GM12878 (cell line): ENCODE data around the gene ZSCAN22. TPM values are rescaled to one million over a fixed set of nuclear protein-coding genes. Genes with fewer than 3 reads are reported as not detected.

Experiments
- ATAC-seq: fragments of 200-7000 bp; cut with Tn5 transposase; 3 replicates; pipeline ENCODE4 v1.9.1; 2020; ENCODE audit warnings: mild to moderate bottlenecking, moderate library complexity
- BruUV-seq: library from RNA; stranded (reverse); fragments of 400-500 nt; replicated peaks from 2 replicates; lab custom pipeline; 2021; lab: Mats Ljungman, UMichigan
- CTCF ChIA-PET: fragments of 300-600 bp; sonication (Branson Sonifier 250); formaldehyde crosslinking; extraction: SDS; loops from one replicate; lab custom pipeline; 2021; ENCODE audit warnings: inconsistent platforms; lab: Yijun Ruan, JAX
- POLR2A ChIA-PET: fragments of 350-600 bp; formaldehyde crosslinking; extraction: SDS; loops from one replicate; lab custom pipeline; 2021; ENCODE audit warnings: inconsistent platforms; lab: Charles Lee
- RAD21 ChIA-PET: fragments of 300-600 bp; sonication (Branson Sonifier 250); formaldehyde crosslinking; loops from one replicate; lab custom pipeline; 2023; ENCODE audit warnings: antibody characterized with exemption; ENCODE audit not compliant: unreplicated experiment; lab: Charles Lee
- SMC1A ChIA-PET: fragments of 300-600 bp; sonication (Branson Sonifier 250); formaldehyde crosslinking; loops from one replicate; lab custom pipeline; 2023; ENCODE audit not compliant: unreplicated experiment, uncharacterized antibody; lab: Charles Lee
- DNase-seq: peaks from one replicate; pipeline ENCODE4 v3.0.0-alpha.2; 2011; ENCODE audit warnings: low read depth, low spot score
- FAIRE-seq: peaks from 3 replicates; lab custom pipeline; 2011; peaks lifted over from hg19 to GRCh38; lab: Jason Lieb, UNC
- H2AFZ ChIP-seq: 2 replicates; pipeline ENCODE4 v1.6.0; 2011; ENCODE audit warnings: low read depth, low read length, control low read depth; ENCODE audit not compliant: control insufficient read depth
- H3K27ac ChIP-seq: 2 replicates; pipeline ENCODE4 v1.5.1; 2011; ENCODE audit warnings: control low read depth; ENCODE audit not compliant: control insufficient read depth, insufficient read depth
- H3K27me3 ChIP-seq, 2 experiments: replicated peaks in 1 of 2; 2 replicates each; pipeline versions ENCODE4 v1.6.0 to v1.6.1; 2011; ENCODE audit warnings: low read length in 1 of 2; ENCODE audit not compliant: control insufficient read depth in 2 of 2, insufficient read depth in 2 of 2
- H3K36me3 ChIP-seq, 2 experiments: 2 replicates each; pipeline ENCODE4 v1.5.1; 2011; ENCODE audit warnings: low read length in 1 of 2; ENCODE audit not compliant: control insufficient read depth in 2 of 2, insufficient read depth in 2 of 2
- H3K4me1 ChIP-seq: 2 replicates; pipeline ENCODE4 v1.6.1; 2011; ENCODE audit warnings: mild to moderate bottlenecking, low read length, moderate library complexity, mixed read lengths; ENCODE audit not compliant: control insufficient read depth, insufficient read depth
- H3K4me2 ChIP-seq: 2 replicates; pipeline ENCODE4 v1.6.0; 2011; ENCODE audit warnings: control low read depth; ENCODE audit not compliant: control insufficient read depth, insufficient read depth
- H3K4me3 ChIP-seq: fragments of 200-600 bp; sonication (generic); 2 replicates; pipeline ENCODE4 v1.5.1; 2016
- H3K79me2 ChIP-seq: 2 replicates; pipeline ENCODE4 v1.6.0; 2011; ENCODE audit warnings: low read length; ENCODE audit not compliant: control insufficient read depth, insufficient read depth
- H3K9ac ChIP-seq: 2 replicates; pipeline ENCODE4 v1.8.0; 2011; ENCODE audit warnings: low read length, control low read depth, mixed read lengths; ENCODE audit not compliant: control insufficient read depth, insufficient read depth
- H3K9me3 ChIP-seq: replicated peaks from 3 replicates; pipeline ENCODE4 v1.5.1; 2011; ENCODE audit warnings: mild to moderate bottlenecking, low read length; ENCODE audit not compliant: control insufficient read depth, insufficient read depth
- H4K20me1 ChIP-seq: 2 replicates; pipeline ENCODE4 v1.6.0; 2011; ENCODE audit not compliant: control insufficient read depth, insufficient read depth
- HDAC2 ChIP-seq: fragments of 200-600 bp; sonication (generic); IDR thresholded peaks from 2 replicates; pipeline ENCODE4 v1.6.1; 2017
- KDM1A ChIP-seq: fragments of 200-600 bp; sonication (generic); IDR thresholded peaks from 2 replicates; pipeline ENCODE4 v1.6.1; 2016; ENCODE audit warnings: borderline replicate concordance
- PML ChIP-seq: IDR thresholded peaks from 2 replicates; pipeline ENCODE4 v1.6.1; 2012; ENCODE audit warnings: low read length, inconsistent platforms
- POLR2AphosphoS2 ChIP-seq: IDR thresholded peaks from 2 replicates; pipeline ENCODE4 v1.6.1; 2011; ENCODE audit warnings: low read depth, mild to moderate bottlenecking, low read length, improper control_type of control experiment, moderate library complexity
- RAD51 ChIP-seq: fragments of 450-650 bp; IDR thresholded peaks from 2 replicates; pipeline ENCODE4 v1.6.1; 2016; ENCODE audit warnings: moderate library complexity, mild to moderate bottlenecking, inconsistent platforms
- RB1 ChIP-seq: fragments of 450-650 bp; formaldehyde crosslinking; IDR thresholded peaks from 2 replicates; pipeline ENCODE4 v1.6.1; 2017; ENCODE audit warnings: mild to moderate bottlenecking, borderline replicate concordance
- SPI1 ChIP-seq: IDR thresholded peaks from 2 replicates; pipeline ENCODE4 v1.6.1; 2011; ENCODE audit warnings: low read depth, mild to moderate bottlenecking, low read length, moderate library complexity, borderline replicate concordance; ENCODE audit not compliant: insufficient read depth
- WRNIP1 ChIP-seq: IDR thresholded peaks from 2 replicates; pipeline ENCODE4 v1.6.1; 2011; ENCODE audit warnings: low read depth, low read length, improper control_type of control experiment, borderline replicate concordance
- WGBS: methylation state at CpG from one replicate; pipeline ENCODE4 v1.1.6; 2016; ENCODE audit warnings: low lambda C conversion rate; ENCODE audit not compliant: insufficient replicate concordance, insufficient coverage; ENCODE audit errors: missing lambda C conversion rate; 5-methylcytosine and 5-hydroxymethylcytosine counted together
- in situ Hi-C: fragments of 300-500 bp; cut with MboI; formaldehyde crosslinking; loops from 9 replicates; pipeline ENCODE4 v1.14.3; 2018; ENCODE audit warnings: mixed read lengths
- intact Hi-C: fragments of 100-400 bp; cut with micrococcal nuclease; formaldehyde crosslinking; loops from one replicate; pipeline ENCODE4 v1.14.2; 2022; ENCODE audit not compliant: unreplicated experiment
- polyA plus RNA-seq, 11 experiments: library from polyadenylated mRNA; depleted of rRNA in 4 of 11; unstranded in 6 of 11; stranded (reverse) in 5 of 11; fragments of >200 nt; fragmentation: Nextera tagmentation in 4 of 11; fragmentation: Illumina TruSeq in 1 of 11; extraction: Ambion mirVana in 4 of 11; extraction: Trizol in 1 of 11; gene quantifications; 1 replicate in 1 of 11; 2 replicates in 10 of 11; pipeline versions ENCODE4 v1.2.1 to v1.2.3, GENCODE V29; 2011 to 2016; ENCODE audit warnings: inconsistent platforms in 2 of 11, missing spikeins in 2 of 11, low read depth in 1 of 11
- total RNA-seq, 4 experiments: library from RNA; depleted of rRNA in 3 of 4; stranded (reverse); fragments of >200 nt in 3 of 4; fragmentation: Illumina TruSeq in 1 of 4; extraction: Trizol in 1 of 4; gene quantifications; 2 replicates each; pipeline versions ENCODE4 v1.2.1 to v1.2.3, GENCODE V29; 2013 to 2021
- TF ChIP-seq, protein P1 (sequence below): fragments of 450-650 bp; conservative IDR thresholded peaks from 2 replicates; pipeline ENCODE4 v1.6.1; 2017; ENCODE audit warnings: mild to moderate bottlenecking, moderate library complexity
- TF ChIP-seq, protein P2 (sequence below): IDR thresholded peaks from 2 replicates; pipeline ENCODE4 v1.6.1; 2012; ENCODE audit warnings: low read depth, low read length, improper control_type of control experiment
- TF ChIP-seq, protein P3 (sequence below): IDR thresholded peaks from 2 replicates; pipeline ENCODE4 v1.6.1; 2011; ENCODE audit warnings: borderline replicate concordance, low read depth, mild to moderate bottlenecking, moderate library complexity, low read length; ENCODE audit not compliant: insufficient read depth, poor library complexity, severe bottlenecking
- TF ChIP-seq, protein P4 (sequence below): IDR thresholded peaks from 2 replicates; pipeline ENCODE4 v1.6.1; 2012; ENCODE audit warnings: low read depth, low read length, improper control_type of control experiment
- TF ChIP-seq, protein P5 (sequence below): fragments of 150-350 bp; IDR thresholded peaks from 2 replicates; pipeline ENCODE4 v1.6.1; 2016; ENCODE audit warnings: low read depth, low read length

Gene ZSCAN22
- total and polyA plus RNA-seq, 10 of the 15 experiments (the other 5 are each of a cell fraction or from before 2014, with no cell fraction given) = 0.49 to 3.9 (median 2.6) TPM

DNA sequence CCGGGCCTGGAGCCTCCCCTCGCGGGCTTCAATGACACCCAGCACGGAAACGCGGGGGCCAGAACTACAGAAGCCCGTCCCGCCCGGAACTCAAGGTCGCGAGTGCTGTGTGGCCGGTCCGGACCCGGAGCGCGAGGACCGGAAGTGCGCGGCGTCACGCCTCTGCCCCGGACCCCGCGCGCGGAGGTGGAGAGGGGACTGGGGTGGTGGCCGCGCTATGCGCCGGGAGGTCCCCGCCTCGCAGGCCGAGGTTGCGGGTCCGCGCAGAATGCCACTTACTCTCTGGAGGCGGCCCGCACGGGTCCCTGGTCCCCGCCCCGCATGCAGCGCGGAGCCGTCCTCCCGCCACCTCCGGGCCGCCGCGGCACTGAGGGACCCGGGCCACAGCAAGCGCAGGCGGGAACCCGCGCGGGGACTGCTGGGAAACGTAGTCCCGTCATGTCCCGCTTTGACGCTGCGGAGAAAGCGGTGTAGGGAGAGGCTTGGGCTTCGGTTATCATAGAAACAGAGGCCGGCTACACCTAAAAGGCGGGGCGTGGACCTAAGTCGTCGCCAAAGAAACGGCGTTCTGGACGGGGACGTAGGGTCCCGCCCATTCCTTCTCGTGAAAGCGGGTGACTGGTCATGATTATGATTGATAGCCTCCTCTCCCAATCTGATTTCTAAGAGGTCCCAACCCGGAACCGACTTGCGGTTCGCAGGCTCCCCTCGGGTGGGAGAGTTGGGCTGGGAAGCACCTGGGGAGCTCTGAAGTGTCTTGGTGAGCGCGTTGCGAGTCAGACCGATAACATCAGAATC lies 54.1 kb downstream of the ZSCAN22 start, which contains the start of gene ZNF837:
Gene ZNF837, minus strand, starts transcription at position 369 of the 798 bp plus-strand sequence. CDS start 11,698 bp downstream, outside the sequence.
- intact Hi-C loops = loop anchor here (2.0 kb wide), 3 partner anchors 18 to 138 kb away; partner anchors contain the start of genes ZBTB45, ZNF497 and ZSCAN22
- POLR2A ChIA-PET = interaction anchor here (0.6 to 2.1 kb wide), 10 partner anchors 18 to 569 kb away, joined by 3 to 13 read pairs (median 4); partner anchors contain the start of genes CHMP2A, TRIM28, ZNF497 and ZSCAN22
- TF ChIP-seq, protein P1, sequence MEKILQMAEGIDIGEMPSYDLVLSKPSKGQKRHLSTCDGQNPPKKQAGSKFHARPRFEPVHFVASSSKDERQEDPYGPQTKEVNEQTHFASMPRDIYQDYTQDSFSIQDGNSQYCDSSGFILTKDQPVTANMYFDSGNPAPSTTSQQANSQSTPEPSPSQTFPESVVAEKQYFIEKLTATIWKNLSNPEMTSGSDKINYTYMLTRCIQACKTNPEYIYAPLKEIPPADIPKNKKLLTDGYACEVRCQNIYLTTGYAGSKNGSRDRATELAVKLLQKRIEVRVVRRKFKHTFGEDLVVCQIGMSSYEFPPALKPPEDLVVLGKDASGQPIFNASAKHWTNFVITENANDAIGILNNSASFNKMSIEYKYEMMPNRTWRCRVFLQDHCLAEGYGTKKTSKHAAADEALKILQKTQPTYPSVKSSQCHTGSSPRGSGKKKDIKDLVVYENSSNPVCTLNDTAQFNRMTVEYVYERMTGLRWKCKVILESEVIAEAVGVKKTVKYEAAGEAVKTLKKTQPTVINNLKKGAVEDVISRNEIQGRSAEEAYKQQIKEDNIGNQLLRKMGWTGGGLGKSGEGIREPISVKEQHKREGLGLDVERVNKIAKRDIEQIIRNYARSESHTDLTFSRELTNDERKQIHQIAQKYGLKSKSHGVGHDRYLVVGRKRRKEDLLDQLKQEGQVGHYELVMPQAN = peak; percentile 94
- TF ChIP-seq KDM1A (no peak), SPI1 (peak; percentile 14; the same call in 1 of the 2 replicates), WRNIP1 (no peak), PML (peak; percentile 86), RB1 (peak; percentile 98), POLR2AphosphoS2 (peak; percentile 86), RAD51 (no peak), HDAC2 (no peak)
- TF ChIP-seq, protein P2, sequence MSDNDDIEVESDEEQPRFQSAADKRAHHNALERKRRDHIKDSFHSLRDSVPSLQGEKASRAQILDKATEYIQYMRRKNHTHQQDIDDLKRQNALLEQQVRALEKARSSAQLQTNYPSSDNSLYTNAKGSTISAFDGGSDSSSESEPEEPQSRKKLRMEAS = peak; percentile 47; the same call in 1 of the 2 replicates
- TF ChIP-seq, protein P3, sequence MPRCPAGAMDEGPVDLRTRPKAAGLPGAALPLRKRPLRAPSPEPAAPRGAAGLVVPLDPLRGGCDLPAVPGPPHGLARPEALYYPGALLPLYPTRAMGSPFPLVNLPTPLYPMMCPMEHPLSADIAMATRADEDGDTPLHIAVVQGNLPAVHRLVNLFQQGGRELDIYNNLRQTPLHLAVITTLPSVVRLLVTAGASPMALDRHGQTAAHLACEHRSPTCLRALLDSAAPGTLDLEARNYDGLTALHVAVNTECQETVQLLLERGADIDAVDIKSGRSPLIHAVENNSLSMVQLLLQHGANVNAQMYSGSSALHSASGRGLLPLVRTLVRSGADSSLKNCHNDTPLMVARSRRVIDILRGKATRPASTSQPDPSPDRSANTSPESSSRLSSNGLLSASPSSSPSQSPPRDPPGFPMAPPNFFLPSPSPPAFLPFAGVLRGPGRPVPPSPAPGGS = no peak
- TF ChIP-seq, protein P4, sequence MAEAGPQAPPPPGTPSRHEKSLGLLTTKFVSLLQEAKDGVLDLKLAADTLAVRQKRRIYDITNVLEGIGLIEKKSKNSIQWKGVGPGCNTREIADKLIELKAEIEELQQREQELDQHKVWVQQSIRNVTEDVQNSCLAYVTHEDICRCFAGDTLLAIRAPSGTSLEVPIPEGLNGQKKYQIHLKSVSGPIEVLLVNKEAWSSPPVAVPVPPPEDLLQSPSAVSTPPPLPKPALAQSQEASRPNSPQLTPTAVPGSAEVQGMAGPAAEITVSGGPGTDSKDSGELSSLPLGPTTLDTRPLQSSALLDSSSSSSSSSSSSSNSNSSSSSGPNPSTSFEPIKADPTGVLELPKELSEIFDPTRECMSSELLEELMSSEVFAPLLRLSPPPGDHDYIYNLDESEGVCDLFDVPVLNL = 0 out of 2 replicates have a peak, but pooled peaks have one; percentile 25
- TF ChIP-seq, protein P5, sequence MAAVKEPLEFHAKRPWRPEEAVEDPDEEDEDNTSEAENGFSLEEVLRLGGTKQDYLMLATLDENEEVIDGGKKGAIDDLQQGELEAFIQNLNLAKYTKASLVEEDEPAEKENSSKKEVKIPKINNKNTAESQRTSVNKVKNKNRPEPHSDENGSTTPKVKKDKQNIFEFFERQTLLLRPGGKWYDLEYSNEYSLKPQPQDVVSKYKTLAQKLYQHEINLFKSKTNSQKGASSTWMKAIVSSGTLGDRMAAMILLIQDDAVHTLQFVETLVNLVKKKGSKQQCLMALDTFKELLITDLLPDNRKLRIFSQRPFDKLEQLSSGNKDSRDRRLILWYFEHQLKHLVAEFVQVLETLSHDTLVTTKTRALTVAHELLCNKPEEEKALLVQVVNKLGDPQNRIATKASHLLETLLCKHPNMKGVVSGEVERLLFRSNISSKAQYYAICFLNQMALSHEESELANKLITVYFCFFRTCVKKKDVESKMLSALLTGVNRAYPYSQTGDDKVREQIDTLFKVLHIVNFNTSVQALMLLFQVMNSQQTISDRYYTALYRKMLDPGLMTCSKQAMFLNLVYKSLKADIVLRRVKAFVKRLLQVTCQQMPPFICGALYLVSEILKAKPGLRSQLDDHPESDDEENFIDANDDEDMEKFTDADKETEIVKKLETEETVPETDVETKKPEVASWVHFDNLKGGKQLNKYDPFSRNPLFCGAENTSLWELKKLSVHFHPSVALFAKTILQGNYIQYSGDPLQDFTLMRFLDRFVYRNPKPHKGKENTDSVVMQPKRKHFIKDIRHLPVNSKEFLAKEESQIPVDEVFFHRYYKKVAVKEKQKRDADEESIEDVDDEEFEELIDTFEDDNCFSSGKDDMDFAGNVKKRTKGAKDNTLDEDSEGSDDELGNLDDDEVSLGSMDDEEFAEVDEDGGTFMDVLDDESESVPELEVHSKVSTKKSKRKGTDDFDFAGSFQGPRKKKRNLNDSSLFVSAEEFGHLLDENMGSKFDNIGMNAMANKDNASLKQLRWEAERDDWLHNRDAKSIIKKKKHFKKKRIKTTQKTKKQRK = no peak

More for the DNA sequence above, 54.1 kb downstream of the ZSCAN22 start, which contains the start of gene ZNF837:
- peak; percentile 90 for ATAC-seq
- BruUV-seq = no TSS peak
- peaks cover 3% of the 10 kb centered on the region for H3K79me2 ChIP-seq
- SMC1A ChIA-PET = interaction anchor here (1.1 to 1.4 kb wide), 2 partner anchors 11 to 18 kb away, joined by 3 to 10 read pairs; partner anchors contain the start of gene ZNF497
- H3K27me3 ChIP-seq = no peaks in the 10 kb centered on the region
- no peaks in the 10 kb centered on the region for H3K9me3 ChIP-seq
- peak within 1 kb of the TSS; percentile 85 for H3K27ac ChIP-seq
- peaks cover 22% of the 10 kb centered on the region for H3K4me1 ChIP-seq
- CTCF ChIA-PET = interaction anchor here (1.2 to 1.5 kb wide), 2 partner anchors 18 kb away, joined by 4 to 8 read pairs; partner anchors contain the start of gene ZNF497
- WGBS = 1% methylated on average over 73 of the region's 83 CpGs
- peak within 1 kb of the TSS; percentile 86 for H2AFZ ChIP-seq
- H3K4me2 ChIP-seq = peak within 1 kb of the TSS; percentile 99
- DNase-seq = peak; percentile 99
- H4K20me1 ChIP-seq = no peaks in the 10 kb centered on the region
- H3K4me3 ChIP-seq = peak within 1 kb of the TSS; percentile 87
- H3K36me3 ChIP-seq = no peaks in the 10 kb centered on the region
- in situ Hi-C loops = no loop called here
- peak; percentile 99 for FAIRE-seq
- RAD21 ChIA-PET = interaction anchor here (0.7 to 2.1 kb wide), 7 partner anchors 17 to 139 kb away, joined by 3 to 11 read pairs (median 5); partner anchors contain the start of genes ZBTB45, ZNF497, ZNF584 and ZSCAN22
- H3K9ac ChIP-seq = peak within 1 kb of the TSS; percentile 80
